Common myeloid progenitor, CD34-positive (primary cell): ENCODE measurements around the gene ATP7A.
A peak's percentile ranks its signal among the peaks of the same experiment; 100 is the strongest.
"Not testable (repeated sequence)": the region's sequence is repeated elsewhere in the genome, so short reads cannot be mapped to it uniquely, and the experiment has no call there.

Experiments
- CTCF ChIA-PET: fragments of 350-600 bp; sonication (Branson Sonifier 250); formaldehyde crosslinking; loops from one replicate; lab custom pipeline; 2021; ENCODE audit warnings: antibody characterized with exemption; lab: Charles Lee
- POLR2A ChIA-PET: fragments of 350-600 bp; sonication (Branson Sonifier 250); formaldehyde crosslinking; loops from one replicate; lab custom pipeline; 2021; ENCODE audit warnings: antibody characterized with exemption; lab: Charles Lee
- DNase-seq, 3 donors: peaks; one replicate each; pipeline versions ENCODE4 v3.0.0 to v3.0.0-alpha.2; 2013
- H3K27ac ChIP-seq, 2 experiments: 1 replicate in 1 of 2; 2 replicates in 1 of 2; pipeline ENCODE4 v1.7.0; 2013; ENCODE audit warnings: inconsistent platforms in 2 of 2, low read length in 2 of 2, mild to moderate bottlenecking in 2 of 2, low read depth in 1 of 2, moderate library complexity in 1 of 2; ENCODE audit not compliant: severe bottlenecking in 2 of 2, insufficient read depth in 1 of 2, poor library complexity in 1 of 2
- H3K27me3 ChIP-seq, 5 experiments: replicated peaks in 2 of 5; 1 replicate in 3 of 5; 2 replicates in 2 of 5; pipeline versions ENCODE4 v1.6.1 to v1.7.0; 2013; ENCODE audit warnings: low read length in 4 of 5, mild to moderate bottlenecking in 2 of 5, moderate library complexity in 2 of 5, inconsistent platforms in 1 of 5; ENCODE audit not compliant: insufficient read depth in 5 of 5, control insufficient read depth in 4 of 5
- H3K36me3 ChIP-seq, 4 experiments: 1 replicate in 2 of 4; 2 replicates in 2 of 4; pipeline versions ENCODE4 v1.6.1 to v1.7.0; 2013; ENCODE audit warnings: low read length in 3 of 4, control low read depth in 1 of 4, mild to moderate bottlenecking in 1 of 4; ENCODE audit not compliant: control insufficient read depth in 4 of 4, insufficient read depth in 4 of 4
- H3K4me1 ChIP-seq, 4 experiments: 1 replicate in 3 of 4; 2 replicates in 1 of 4; pipeline versions ENCODE4 v1.6.1 to v1.7.1; 2013; ENCODE audit warnings: low read length in 3 of 4, mild to moderate bottlenecking in 3 of 4, control low read depth in 1 of 4, inconsistent platforms in 1 of 4, moderate library complexity in 1 of 4; ENCODE audit not compliant: control insufficient read depth in 4 of 4, insufficient read depth in 4 of 4; ENCODE audit errors: control extremely low read depth in 1 of 4
- H3K4me3 ChIP-seq, 7 experiments: 1 replicate in 4 of 7; 2 replicates in 3 of 7; pipeline versions ENCODE4 v1.5.1 to v1.7.0; 2013; ENCODE audit warnings: mild to moderate bottlenecking in 7 of 7, low read length in 6 of 7, moderate library complexity in 6 of 7, inconsistent platforms in 2 of 7, low read depth in 2 of 7, control low read depth in 1 of 7; ENCODE audit not compliant: insufficient read depth in 4 of 7, control insufficient read depth in 1 of 7; ENCODE audit errors: extremely low read depth in 1 of 7
- H3K9me3 ChIP-seq, 5 experiments: 1 replicate in 4 of 5; 2 replicates in 1 of 5; pipeline versions ENCODE4 v1.6.1 to v1.7.1; 2013; ENCODE audit warnings: low read length in 4 of 5, mild to moderate bottlenecking in 2 of 5, inconsistent platforms in 1 of 5, low read depth in 1 of 5, moderate library complexity in 1 of 5; ENCODE audit not compliant: control insufficient read depth in 4 of 5, insufficient read depth in 2 of 5; ENCODE audit errors: control extremely low read depth in 1 of 5
- WGBS: methylation state at CpG from one replicate; pipeline ENCODE4 v1.1.5; 2013; ENCODE audit not compliant: insufficient coverage; 5-methylcytosine and 5-hydroxymethylcytosine counted together

ATP7A gene

GRCh38 chrX:77938083-77938680, 27.7 kb downstream of the ATP7A start:
- no CpG with 5 or more reads among the region's 4 CpGs for WGBS

GRCh38 chrX:77945031-77945430, 34.5 kb downstream of the ATP7A start:
- H3K27me3 ChIP-seq, H3K4me1 ChIP-seq, DNase-seq, H3K36me3 ChIP-seq, H3K9me3 ChIP-seq, H3K4me3 ChIP-seq, H3K27ac ChIP-seq, POLR2A ChIA-PET: not testable (repeated sequence)
- WGBS, result 100% methylated on average over 3 of the region's 6 CpGs
- CTCF ChIA-PET, result interaction anchor here (1.7 kb wide), 1 partner anchor 80 kb away, joined by 5 read pairs; no protein-coding TSS in a partner anchor

More at GRCh38 chrX:77938083-77938680, 27.7 kb downstream of the ATP7A start:
- no peaks in the 10 kb centered on the region for H3K9me3 ChIP-seq
- H3K36me3 ChIP-seq, result no peaks in the 10 kb centered on the region
- ChIA-PET POLR2A (interaction anchor here (0.6 kb wide), 1 partner anchor 12 kb away, joined by 4 read pairs; no protein-coding TSS in a partner anchor), CTCF (no interaction called here)
- no peak overlapping the region for H3K4me3 ChIP-seq
- H3K27ac ChIP-seq, result peak overlapping the region in 1 of 2 experiments; percentile 25
- DNase-seq, result peak in 2 of 3 donors; percentile 28 to 49
- peaks cover 0 to 10% (median 0%) of the 10 kb centered on the region in 4 experiments for H3K4me1 ChIP-seq
- no peaks in the 10 kb centered on the region for H3K27me3 ChIP-seq

GRCh38 chrX:77945910-77946545, 35.5 kb downstream of the ATP7A start:
- POLR2A ChIA-PET, result no interaction called here
- WGBS, result 63% methylated on average over 5 of the region's 7 CpGs

GRCh38 chrX:77946571-77946970, 36.1 kb downstream of the ATP7A start:
- POLR2A ChIA-PET, result no interaction called here
- H3K4me3 ChIP-seq, result no peak overlapping the region
- no CpG with 5 or more reads among the region's 2 CpGs for WGBS
- DNase-seq, result no peak
- H3K27ac ChIP-seq, result no peak overlapping the region
- CTCF ChIA-PET, result interaction anchor here (1.7 to 2.1 kb wide), 2 partner anchors 10 to 79 kb away, joined by 5 read pairs; no protein-coding TSS in a partner anchor
- no peaks in the 10 kb centered on the region for H3K27me3 ChIP-seq
- no peaks in the 10 kb centered on the region for H3K9me3 ChIP-seq
- H3K4me1 ChIP-seq, result peaks cover 0 to 5% (median 0%) of the 10 kb centered on the region in 4 experiments
- no peaks in the 10 kb centered on the region for H3K36me3 ChIP-seq

More at GRCh38 chrX:77945910-77946545, 35.5 kb downstream of the ATP7A start:
- H3K4me1 ChIP-seq, result peaks cover 0 to 5% (median 0%) of the 10 kb centered on the region in 4 experiments
- CTCF ChIA-PET, result interaction anchor here (1.7 to 2.1 kb wide), 2 partner anchors 10 to 79 kb away, joined by 5 read pairs; no protein-coding TSS in a partner anchor
- H3K27ac ChIP-seq, result no peak overlapping the region
- no peaks in the 10 kb centered on the region for H3K9me3 ChIP-seq
- H3K36me3 ChIP-seq, result no peaks in the 10 kb centered on the region
- no peaks in the 10 kb centered on the region for H3K27me3 ChIP-seq
- H3K4me3 ChIP-seq, result no peak overlapping the region
- DNase-seq, result no peak

DNA sequence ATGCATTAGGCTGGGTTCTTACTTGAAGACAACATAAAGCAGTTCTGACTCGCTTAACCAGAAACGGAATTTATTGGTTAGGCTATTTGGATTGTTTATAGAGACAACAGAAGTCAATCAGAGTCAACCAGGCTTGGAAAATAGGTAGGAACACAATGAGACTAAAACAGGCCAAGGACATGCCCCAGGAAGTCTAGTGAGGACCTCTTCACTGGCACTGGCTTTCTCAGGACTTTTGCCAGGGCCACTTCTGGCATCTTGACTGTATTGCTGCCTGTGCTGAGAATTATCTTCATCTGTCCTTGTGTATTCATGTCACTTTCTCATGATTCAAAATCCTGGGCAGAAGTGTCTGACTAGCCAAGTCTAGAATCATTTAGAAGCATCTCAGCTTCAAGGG, 39.3 kb downstream of the ATP7A start:
- ChIA-PET CTCF (no interaction called here), POLR2A (no interaction called here)
- no peak overlapping the region for H3K27ac ChIP-seq
- H3K4me1 ChIP-seq, result peaks cover 0 to 13% (median 5%) of the 10 kb centered on the region in 4 experiments
- H3K36me3 ChIP-seq, result no peaks in the 10 kb centered on the region
- 85% methylated on average over 2 of the region's 2 CpGs for WGBS
- DNase-seq, result no peak
- no peaks in the 10 kb centered on the region for H3K27me3 ChIP-seq
- no peak overlapping the region for H3K4me3 ChIP-seq
- no peaks in the 10 kb centered on the region for H3K9me3 ChIP-seq

DNA sequence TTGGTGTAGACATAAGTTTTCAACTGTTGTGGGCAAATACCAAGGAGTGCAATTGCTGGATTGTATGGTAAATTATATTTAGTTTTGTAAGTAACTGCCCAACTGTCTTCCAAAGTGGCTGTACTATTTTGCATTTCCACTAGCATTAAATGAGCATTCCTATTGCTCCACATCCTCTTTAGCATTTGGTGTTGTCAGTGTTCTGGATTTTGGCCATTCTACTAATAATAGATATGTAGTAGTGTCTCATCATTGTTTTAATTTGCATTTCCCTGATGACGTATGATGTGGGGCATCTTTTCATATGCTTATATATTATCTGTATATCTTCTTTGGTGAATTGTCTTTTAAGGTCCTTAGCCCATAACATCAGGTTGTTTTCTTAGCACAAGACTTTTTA, 41.7 kb downstream of the ATP7A start:
- no peaks in the 10 kb centered on the region for H3K36me3 ChIP-seq
- no peak overlapping the region for H3K27ac ChIP-seq
- no peak overlapping the region for H3K4me3 ChIP-seq
- H3K4me1 ChIP-seq, result peaks cover 0 to 13% (median 5%) of the 10 kb centered on the region in 4 experiments
- DNase-seq, result no peak
- ChIA-PET CTCF (no interaction called here), POLR2A (no interaction called here)
- WGBS, result no CpG with 5 or more reads among the region's 1 CpG
- no peaks in the 10 kb centered on the region for H3K27me3 ChIP-seq
- no peaks in the 10 kb centered on the region for H3K9me3 ChIP-seq

DNA sequence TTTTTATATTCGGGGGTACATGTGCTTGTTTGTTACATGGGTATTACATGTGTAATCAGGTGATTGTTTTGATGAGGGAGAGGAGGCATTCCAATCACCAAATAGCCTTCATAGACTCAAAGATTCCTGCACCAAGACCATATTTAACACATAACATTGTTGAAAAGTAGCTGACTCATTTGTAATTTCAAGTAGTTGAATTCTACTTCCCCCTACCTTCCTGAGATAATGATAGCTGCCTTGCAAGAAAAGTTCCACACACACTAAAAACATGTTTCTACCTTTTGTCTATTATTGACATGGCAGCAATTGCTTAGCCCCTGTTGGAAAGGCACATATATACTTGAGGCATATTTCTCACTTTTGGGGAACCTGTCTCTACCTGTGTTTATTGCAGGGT, 42.8 kb downstream of the ATP7A start:
- POLR2A ChIA-PET, result no interaction called here
- peaks cover 0 to 3% (median 0%) of the 10 kb centered on the region in 5 experiments for H3K9me3 ChIP-seq
- peaks cover 0 to 13% (median 5%) of the 10 kb centered on the region in 4 experiments for H3K4me1 ChIP-seq
- no CpG with 5 or more reads among the region's 1 CpG for WGBS
- DNase-seq, result peak; percentile 19 to 61 (median 43)
- H3K27ac ChIP-seq, result peak overlapping the region in 1 of 2 experiments; percentile 56
- CTCF ChIA-PET, result interaction anchor here (1.0 to 1.5 kb wide), 2 partner anchors 24 to 34 kb away, joined by 3 read pairs; no protein-coding TSS in a partner anchor
- peak overlapping the region in 1 of 7 experiments; percentile 17 for H3K4me3 ChIP-seq
- H3K36me3 ChIP-seq, result no peaks in the 10 kb centered on the region
- no peaks in the 10 kb centered on the region for H3K27me3 ChIP-seq
